ENCODE results near the gene WNT9A.

WNT9A gene

GRCh38 chr1:227915564-227916553 lies 31.9 kb downstream of the WNT9A start:
- Histone ChIP-seq H3K9me3 (ENCODE audit: control insufficient read depth, insufficient read depth, low read length) (no peaks in the 10 kb centered on the region), H3K9me2 (replicated peaks; ENCODE audit: control insufficient read depth, low read length) (no peaks in the 10 kb centered on the region), H3F3A (ENCODE audit: control insufficient read depth, insufficient read depth) (no peaks in the 10 kb centered on the region), H3K27me3 (ENCODE audit: control insufficient read depth, low read length) (no peaks in the 10 kb centered on the region), H4K20me1 (ENCODE audit: control insufficient read depth, insufficient read depth, low read depth, low read length) (no peaks in the 10 kb centered on the region), H3K36me3 (ENCODE audit: control insufficient read depth, low read length) (no peaks in the 10 kb centered on the region), H3K4me3 (ENCODE audit: low read length) (no peak overlapping the region), H3K4me1 (ENCODE audit: control insufficient read depth, low read length) (no peaks in the 10 kb centered on the region), H3K4me2 (ENCODE audit: low read length) (no peak overlapping the region), H3K79me2 (ENCODE audit: control insufficient read depth, low read length) (no peaks in the 10 kb centered on the region), H3K27ac (ENCODE audit: low read depth, low read length) (no peak overlapping the region)
- TF ChIP-seq EZH2phosphoT487 (IDR thresholded peaks at IDR 0.05; ENCODE audit: borderline replicate concordance, low read length) (no peak), CTCF (IDR thresholded peaks at IDR 0.05; ENCODE audit: low read depth, low read length, poor library complexity, severe bottlenecking) (no peak)

- no peak overlapping the region for H3K4me3 ChIP-seq (ENCODE audit: low read length)
- TF ChIP-seq CTCF (IDR thresholded peaks at IDR 0.05; ENCODE audit: low read depth, low read length, poor library complexity, severe bottlenecking) (no peak), EZH2phosphoT487 (IDR thresholded peaks at IDR 0.05; ENCODE audit: borderline replicate concordance, low read length) (no peak)
Observed at GRCh38 chr1:227914801-227915563, 32.8 kb downstream of the WNT9A start.

GRCh38 chr1:227913764-227914721 lies 33.7 kb downstream of the WNT9A start:
- Histone ChIP-seq H3K9me3 (ENCODE audit: control insufficient read depth, insufficient read depth, low read length) (no peaks in the 10 kb centered on the region), H3K36me3 (ENCODE audit: control insufficient read depth, low read length) (no peaks in the 10 kb centered on the region), H4K20me1 (ENCODE audit: control insufficient read depth, insufficient read depth, low read depth, low read length) (no peaks in the 10 kb centered on the region), H3K4me2 (ENCODE audit: low read length) (no peak overlapping the region), H3K27ac (ENCODE audit: low read depth, low read length) (no peak overlapping the region), H3K9me2 (replicated peaks; ENCODE audit: control insufficient read depth, low read length) (no peaks in the 10 kb centered on the region), H3K79me2 (ENCODE audit: control insufficient read depth, low read length) (no peaks in the 10 kb centered on the region), H3K27me3 (ENCODE audit: control insufficient read depth, low read length) (no peaks in the 10 kb centered on the region), H3K4me1 (ENCODE audit: control insufficient read depth, low read length) (no peaks in the 10 kb centered on the region), H3F3A (ENCODE audit: control insufficient read depth, insufficient read depth) (no peaks in the 10 kb centered on the region), H3K4me3 (ENCODE audit: low read length) (no peak overlapping the region)
- TF ChIP-seq EZH2phosphoT487 (IDR thresholded peaks at IDR 0.05; ENCODE audit: borderline replicate concordance, low read length) (no peak), CTCF (IDR thresholded peaks at IDR 0.05; ENCODE audit: low read depth, low read length, poor library complexity, severe bottlenecking) (no peak)

More at GRCh38 chr1:227914801-227915563, 32.8 kb downstream of the WNT9A start:
- H3K9me3 ChIP-seq (ENCODE audit: control insufficient read depth, insufficient read depth, low read length): no peaks in the 10 kb centered on the region
- H4K20me1 ChIP-seq (ENCODE audit: control insufficient read depth, insufficient read depth, low read depth, low read length): no peaks in the 10 kb centered on the region
- H3K9me2 ChIP-seq (replicated peaks; ENCODE audit: control insufficient read depth, low read length): no peaks in the 10 kb centered on the region
- no peaks in the 10 kb centered on the region for H3K36me3 ChIP-seq (ENCODE audit: control insufficient read depth, low read length)
- H3K4me2 ChIP-seq (ENCODE audit: low read length): no peak overlapping the region
- no peaks in the 10 kb centered on the region for H3F3A ChIP-seq (ENCODE audit: control insufficient read depth, insufficient read depth)
- H3K27ac ChIP-seq (ENCODE audit: low read depth, low read length): no peak overlapping the region
- no peaks in the 10 kb centered on the region for H3K4me1 ChIP-seq (ENCODE audit: control insufficient read depth, low read length)
- no peaks in the 10 kb centered on the region for H3K27me3 ChIP-seq (ENCODE audit: control insufficient read depth, low read length)
- H3K79me2 ChIP-seq (ENCODE audit: control insufficient read depth, low read length): no peaks in the 10 kb centered on the region
